Natural killer cell (primary cell): ENCODE data around the gene OTOF. TPM values are rescaled to one million over a fixed set of nuclear protein-coding genes. Genes with fewer than 3 reads are reported as not detected.

ENCODE experiments used
- ATAC-seq, 3 donors: fragments of 150-1000 bp in 2 of 3; fragments of 200-7000 bp in 1 of 3; cut with Tn5 transposase; 1 replicate in 1 of 3; 2 replicates in 2 of 3; pipeline ENCODE4 v1.10.0; 2021; ENCODE audit warnings: mild to moderate bottlenecking in 2 of 3, moderate library complexity in 2 of 3
- DNase-seq, 2 donors: peaks; one replicate each; pipeline versions ENCODE4 v3.0.0 to v3.0.0-alpha.2; 2013 to 2021; ENCODE audit warnings: mixed read lengths in 1 of 2
- H3K27ac ChIP-seq: one replicate; pipeline ENCODE4 v1.5.1; 2013; ENCODE audit warnings: mild to moderate bottlenecking, low read length
- H3K27me3 ChIP-seq: one replicate; pipeline ENCODE4 v1.6.1; 2013; ENCODE audit warnings: low read length; ENCODE audit not compliant: control insufficient read depth, insufficient read depth
- H3K36me3 ChIP-seq: one replicate; pipeline ENCODE4 v1.6.1; 2013; ENCODE audit warnings: low read length; ENCODE audit not compliant: control insufficient read depth, insufficient read depth
- H3K4me1 ChIP-seq: one replicate; pipeline ENCODE4 v1.6.1; 2013; ENCODE audit warnings: low read length; ENCODE audit not compliant: control insufficient read depth, insufficient read depth
- H3K4me3 ChIP-seq: one replicate; pipeline ENCODE4 v1.5.1; 2013; ENCODE audit warnings: low read length
- H3K9me3 ChIP-seq: one replicate; pipeline ENCODE4 v1.6.1; 2013; ENCODE audit warnings: low read length; ENCODE audit not compliant: control insufficient read depth, insufficient read depth
- H3K27ac Mint-ChIP-seq, 2 donors: one replicate each; pipeline ENCODE4 v1.8.0; 2022; ENCODE audit warnings: mild to moderate bottlenecking in 2 of 2, mixed read lengths in 2 of 2, moderate library complexity in 1 of 2
- H3K27me3 Mint-ChIP-seq, 2 donors: one replicate each; pipeline ENCODE4 v1.8.0; 2022; ENCODE audit warnings: low read depth in 2 of 2, mixed read lengths in 2 of 2
- H3K36me3 Mint-ChIP-seq: one replicate; pipeline ENCODE4 v1.8.0; 2022; ENCODE audit warnings: mixed read lengths
- H3K4me1 Mint-ChIP-seq, 2 donors: one replicate each; pipeline ENCODE4 v1.8.0; 2022; ENCODE audit warnings: mixed read lengths in 2 of 2
- H3K4me3 Mint-ChIP-seq: one replicate; pipeline ENCODE4 v1.8.0; 2022; ENCODE audit warnings: mild to moderate bottlenecking, moderate library complexity, mixed read lengths
- H3K9me3 Mint-ChIP-seq, 2 donors: one replicate each; pipeline ENCODE4 v1.8.0; 2022; ENCODE audit warnings: mixed read lengths in 2 of 2
- WGBS: methylation state at CpG from one replicate; pipeline ENCODE4 v1.1.7; 2013; ENCODE audit warnings: missing lambda C conversion rate; ENCODE audit not compliant: insufficient coverage; 5-methylcytosine and 5-hydroxymethylcytosine counted together
- intact Hi-C: fragments of 100-400 bp; cut with micrococcal nuclease; formaldehyde crosslinking; loops from one replicate; pipeline ENCODE4 v1.14.2; 2022
- total RNA-seq, 4 donors: library from RNA; stranded (reverse); fragments of 120-200 nt in 1 of 4; gene quantifications; one replicate each; pipeline versions ENCODE4 v1.2.3 to v1.2.4, GENCODE V29; 2013 to 2022
- TF ChIP-seq, protein P1 (sequence below): fragments of 200-600 bp; IDR thresholded peaks from one replicate; pipeline ENCODE4 v1.8.0; 2022; ENCODE audit warnings: antibody characterized with exemption

OTOF gene
- total RNA-seq, 3 donors from 2014 or later (not counting 1 experiment from before 2014, with no cell fraction given) = 0.66 to 3.7 (median 1.4) TPM

DNA sequence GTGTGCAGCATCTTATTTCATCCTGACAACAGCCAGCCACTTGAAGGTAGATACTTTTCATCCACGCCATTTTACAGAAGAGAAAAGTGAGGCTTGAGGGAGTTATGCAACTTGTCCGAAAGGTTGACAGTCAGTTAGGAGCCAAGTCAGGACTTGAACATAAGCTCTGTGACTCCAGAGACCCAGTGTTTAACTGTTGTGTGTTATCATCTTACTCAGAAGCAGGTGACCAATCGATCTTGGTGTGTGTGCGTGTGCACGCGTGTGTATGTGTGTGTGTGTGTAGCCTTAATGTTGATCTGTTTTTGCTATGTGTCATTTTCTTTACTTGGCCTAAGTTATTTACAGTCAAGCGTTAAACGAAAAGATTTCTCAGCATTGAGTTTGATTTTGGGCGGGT is 54.2 kb downstream of the OTOF start:
- Histone ChIP-seq H3K4me1 (no peaks in the 10 kb centered on the region), H3K27ac (no peak overlapping the region), H3K9me3 (no peaks in the 10 kb centered on the region), H3K4me3 (no peak overlapping the region), H3K36me3 (no peaks in the 10 kb centered on the region), H3K27me3 (no peaks in the 10 kb centered on the region)
- ATAC-seq = no peak
- intact Hi-C loops = no loop called here
- DNase-seq = no peak
- H3K27ac Mint-ChIP-seq = no peak overlapping the region
- TF ChIP-seq, protein P1, sequence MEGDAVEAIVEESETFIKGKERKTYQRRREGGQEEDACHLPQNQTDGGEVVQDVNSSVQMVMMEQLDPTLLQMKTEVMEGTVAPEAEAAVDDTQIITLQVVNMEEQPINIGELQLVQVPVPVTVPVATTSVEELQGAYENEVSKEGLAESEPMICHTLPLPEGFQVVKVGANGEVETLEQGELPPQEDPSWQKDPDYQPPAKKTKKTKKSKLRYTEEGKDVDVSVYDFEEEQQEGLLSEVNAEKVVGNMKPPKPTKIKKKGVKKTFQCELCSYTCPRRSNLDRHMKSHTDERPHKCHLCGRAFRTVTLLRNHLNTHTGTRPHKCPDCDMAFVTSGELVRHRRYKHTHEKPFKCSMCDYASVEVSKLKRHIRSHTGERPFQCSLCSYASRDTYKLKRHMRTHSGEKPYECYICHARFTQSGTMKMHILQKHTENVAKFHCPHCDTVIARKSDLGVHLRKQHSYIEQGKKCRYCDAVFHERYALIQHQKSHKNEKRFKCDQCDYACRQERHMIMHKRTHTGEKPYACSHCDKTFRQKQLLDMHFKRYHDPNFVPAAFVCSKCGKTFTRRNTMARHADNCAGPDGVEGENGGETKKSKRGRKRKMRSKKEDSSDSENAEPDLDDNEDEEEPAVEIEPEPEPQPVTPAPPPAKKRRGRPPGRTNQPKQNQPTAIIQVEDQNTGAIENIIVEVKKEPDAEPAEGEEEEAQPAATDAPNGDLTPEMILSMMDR = no peak
- H3K4me1 Mint-ChIP-seq = no peaks in the 10 kb centered on the region
- no peaks in the 10 kb centered on the region for H3K36me3 Mint-ChIP-seq
- H3K27me3 Mint-ChIP-seq = peaks cover 3 to 8% of the 10 kb centered on the region in 2 donors
- 90% methylated on average over 9 of the region's 9 CpGs for WGBS
- H3K4me3 Mint-ChIP-seq = no peak overlapping the region
- H3K9me3 Mint-ChIP-seq = no peaks in the 10 kb centered on the region

GRCh38 chr2:26422947-26423629 is 54.8 kb downstream of the OTOF start:
- Mint-ChIP-seq H3K4me3 (no peak overlapping the region), H3K27ac (no peak overlapping the region), H3K36me3 (no peaks in the 10 kb centered on the region), H3K4me1 (no peaks in the 10 kb centered on the region), H3K27me3 (peaks cover 3 to 9% of the 10 kb centered on the region in 2 donors), H3K9me3 (no peaks in the 10 kb centered on the region)
- Histone ChIP-seq H3K9me3 (no peaks in the 10 kb centered on the region), H3K4me1 (no peaks in the 10 kb centered on the region), H3K27ac (no peak overlapping the region), H3K27me3 (no peaks in the 10 kb centered on the region), H3K4me3 (no peak overlapping the region), H3K36me3 (no peaks in the 10 kb centered on the region)
- WGBS = 75% methylated on average over 9 of the region's 9 CpGs
- DNase-seq (no peak), ATAC-seq (no peak)
- TF ChIP-seq, protein P1 = no peak
- intact Hi-C loops = no loop called here

DNA sequence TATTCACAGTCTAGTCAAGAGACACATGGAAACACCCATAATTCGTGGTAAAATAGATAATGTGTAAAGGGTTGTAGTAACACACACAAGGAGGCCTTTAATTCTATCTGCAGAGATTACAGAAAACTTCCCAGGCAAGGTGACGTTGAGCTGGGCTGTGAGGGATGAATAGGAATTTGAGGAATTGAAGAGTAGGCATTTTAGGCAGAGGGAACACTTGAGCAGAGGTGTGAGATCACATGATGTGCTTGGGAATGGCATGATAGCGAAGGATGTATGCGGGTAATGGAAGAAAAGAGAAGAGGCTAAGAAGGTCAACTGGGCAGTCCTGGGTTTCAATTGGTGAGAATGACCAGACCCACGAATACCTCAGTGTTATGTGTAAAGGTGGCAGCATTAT is 56.0 kb downstream of the OTOF start:
- Mint-ChIP-seq H3K36me3 (no peaks in the 10 kb centered on the region), H3K27ac (no peak overlapping the region), H3K4me3 (no peak overlapping the region), H3K4me1 (no peaks in the 10 kb centered on the region), H3K9me3 (no peaks in the 10 kb centered on the region), H3K27me3 (peaks cover 0 to 4% of the 10 kb centered on the region in 2 donors)
- no peak overlapping the region for H3K27ac ChIP-seq
- WGBS = 78% methylated on average over 5 of the region's 5 CpGs
- ATAC-seq (no peak), DNase-seq (no peak)
- intact Hi-C loops = no loop called here
- no peaks in the 10 kb centered on the region for H3K9me3 ChIP-seq
- no peak overlapping the region for H3K4me3 ChIP-seq
- H3K27me3 ChIP-seq = no peaks in the 10 kb centered on the region
- TF ChIP-seq, protein P1 = no peak
- no peaks in the 10 kb centered on the region for H3K36me3 ChIP-seq
- no peaks in the 10 kb centered on the region for H3K4me1 ChIP-seq

DNA sequence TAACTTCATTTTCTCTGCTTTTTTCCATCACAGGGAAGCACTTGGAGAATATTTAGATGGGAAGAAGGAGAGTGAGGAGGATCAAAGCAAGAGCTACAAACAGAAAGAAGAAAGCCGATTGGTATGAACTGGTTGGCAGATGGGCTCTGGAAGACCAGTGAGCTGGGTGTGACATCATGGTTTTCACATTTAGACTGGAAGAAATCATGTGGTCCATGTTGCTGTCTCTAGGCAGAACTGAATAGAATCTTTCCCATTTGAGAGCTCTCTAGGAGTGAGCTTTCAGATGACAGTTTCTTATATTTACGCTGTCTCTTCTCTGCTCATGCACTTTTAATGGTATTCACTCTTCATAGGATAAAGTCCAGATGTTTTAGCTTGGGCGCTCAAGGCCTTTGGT is 63.6 kb downstream of the OTOF start:
- WGBS = 92% methylated on average over 3 of the region's 3 CpGs

More for the DNA sequence above, 63.6 kb downstream of the OTOF start:
- no peaks in the 10 kb centered on the region for H3K9me3 Mint-ChIP-seq
- H3K27ac Mint-ChIP-seq = no peak overlapping the region
- DNase-seq (no peak), ATAC-seq (no peak)
- H3K4me1 Mint-ChIP-seq = peaks cover 8 to 11% of the 10 kb centered on the region in 2 donors
- no peaks in the 10 kb centered on the region for H3K36me3 Mint-ChIP-seq
- H3K27ac ChIP-seq = no peak overlapping the region
- TF ChIP-seq, protein P1 = no peak
- no peaks in the 10 kb centered on the region for H3K27me3 ChIP-seq
- no peaks in the 10 kb centered on the region for H3K9me3 ChIP-seq
- H3K36me3 ChIP-seq = no peaks in the 10 kb centered on the region
- H3K4me3 ChIP-seq = no peak overlapping the region
- intact Hi-C loops = no loop called here
- no peak overlapping the region for H3K4me3 Mint-ChIP-seq
- no peaks in the 10 kb centered on the region for H3K4me1 ChIP-seq
- peaks cover 2 to 4% of the 10 kb centered on the region in 2 donors for H3K27me3 Mint-ChIP-seq
